NCI-H2196 (cell line): ENCODE data around the gene ARHGEF10L.

Experiments
- DNase-seq: peaks from one replicate; lab custom pipeline; 2025; ENCODE audit not compliant: unreplicated experiment; lab: John Stamatoyannopoulos, UW

Gene ARHGEF10L

GRCh38 chr1:17588048-17588871, 48.8 kb downstream of the ARHGEF10L start:
- no peak for DNase-seq

DNA sequence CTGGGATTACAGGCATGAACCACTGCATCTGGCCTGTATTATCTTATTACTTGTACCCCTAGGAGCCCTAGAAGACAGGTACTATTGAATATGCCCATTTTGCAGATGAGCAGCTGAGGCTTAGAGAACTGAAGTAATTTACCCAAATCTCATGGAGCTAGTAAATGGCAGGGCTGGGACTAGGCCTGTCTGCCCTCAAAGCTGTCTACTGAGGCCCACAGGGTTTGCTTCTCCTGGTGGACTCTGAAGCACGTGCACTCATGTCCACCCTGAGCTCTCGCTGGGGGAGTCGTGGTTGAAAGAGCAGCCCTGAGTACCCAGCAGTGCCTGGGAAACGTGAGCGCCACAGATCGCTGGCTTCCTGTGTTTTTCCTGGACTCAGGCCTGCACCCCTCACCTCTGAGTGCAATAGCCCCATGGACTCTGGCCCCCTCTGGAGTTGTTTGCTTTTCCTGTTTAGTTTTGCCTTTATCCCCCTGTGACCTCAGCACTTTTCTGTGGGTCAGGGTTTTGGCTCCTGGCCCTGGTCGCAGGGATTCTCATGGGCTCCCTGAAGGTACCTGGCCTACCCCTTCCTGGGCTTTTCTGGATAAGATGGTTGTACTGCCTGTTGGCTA, 52.4 kb downstream of the ARHGEF10L start:
- no peak for DNase-seq

DNA sequence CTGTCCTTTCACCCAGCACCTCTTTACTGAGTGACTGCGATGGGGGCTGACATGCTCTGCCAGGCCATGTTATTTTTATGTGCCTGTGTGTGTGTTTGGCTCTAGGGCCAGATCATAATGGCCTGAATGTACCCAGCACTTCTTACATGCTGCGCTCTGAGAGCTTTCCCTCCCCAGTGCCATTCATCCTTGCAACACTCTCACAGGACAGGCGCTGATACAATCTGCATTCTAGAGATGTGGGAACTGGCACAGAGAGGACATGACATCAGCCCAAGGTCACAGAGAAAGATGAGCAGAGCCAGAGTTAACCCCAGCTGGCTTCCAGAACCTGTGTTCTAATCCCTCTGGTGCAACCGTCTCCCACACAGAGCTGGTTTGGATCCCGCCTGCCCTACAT, 54.5 kb downstream of the ARHGEF10L start:
- no peak for DNase-seq

- no peak for DNase-seq
Observed at GRCh38 chr1:17594690-17595601, 55.4 kb downstream of the ARHGEF10L start.

- no peak for DNase-seq
Observed at GRCh38 chr1:17595602-17595925, 56.1 kb downstream of the ARHGEF10L start.

- no peak for DNase-seq
Observed at GRCh38 chr1:17596186-17596585, 56.7 kb downstream of the ARHGEF10L start.

GRCh38 chr1:17596651-17597509, 57.4 kb downstream of the ARHGEF10L start:
- DNase-seq, result peak; percentile 65

- no peak for DNase-seq
Observed at GRCh38 chr1:17597651-17598050, 58.2 kb downstream of the ARHGEF10L start.

GRCh38 chr1:17598251-17598650, 58.8 kb downstream of the ARHGEF10L start:
- no peak for DNase-seq

GRCh38 chr1:17599291-17599953, 59.9 kb downstream of the ARHGEF10L start:
- no peak for DNase-seq

- no peak for DNase-seq
Observed at GRCh38 chr1:17599954-17600300, 60.4 kb downstream of the ARHGEF10L start.

DNA sequence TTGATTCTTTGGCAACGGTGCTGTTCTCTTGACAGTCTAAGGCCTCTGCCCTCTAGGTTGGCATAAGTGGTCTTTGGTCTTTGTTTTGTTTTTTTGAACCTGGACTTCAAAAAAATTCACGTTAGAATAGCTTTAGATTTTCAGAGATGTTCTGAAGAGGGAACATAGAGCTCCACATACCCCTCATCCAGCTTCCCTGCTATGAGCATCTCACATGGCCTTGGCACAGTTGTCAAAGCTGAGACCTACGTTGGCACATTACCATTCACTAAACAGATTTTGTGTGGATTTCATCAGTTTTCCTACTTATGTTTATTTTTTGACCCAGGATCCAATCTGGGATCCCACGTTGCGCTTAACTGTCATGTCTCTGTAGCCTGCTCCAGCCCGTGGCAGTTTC, 60.8 kb downstream of the ARHGEF10L start:
- DNase-seq, result no peak

DNA sequence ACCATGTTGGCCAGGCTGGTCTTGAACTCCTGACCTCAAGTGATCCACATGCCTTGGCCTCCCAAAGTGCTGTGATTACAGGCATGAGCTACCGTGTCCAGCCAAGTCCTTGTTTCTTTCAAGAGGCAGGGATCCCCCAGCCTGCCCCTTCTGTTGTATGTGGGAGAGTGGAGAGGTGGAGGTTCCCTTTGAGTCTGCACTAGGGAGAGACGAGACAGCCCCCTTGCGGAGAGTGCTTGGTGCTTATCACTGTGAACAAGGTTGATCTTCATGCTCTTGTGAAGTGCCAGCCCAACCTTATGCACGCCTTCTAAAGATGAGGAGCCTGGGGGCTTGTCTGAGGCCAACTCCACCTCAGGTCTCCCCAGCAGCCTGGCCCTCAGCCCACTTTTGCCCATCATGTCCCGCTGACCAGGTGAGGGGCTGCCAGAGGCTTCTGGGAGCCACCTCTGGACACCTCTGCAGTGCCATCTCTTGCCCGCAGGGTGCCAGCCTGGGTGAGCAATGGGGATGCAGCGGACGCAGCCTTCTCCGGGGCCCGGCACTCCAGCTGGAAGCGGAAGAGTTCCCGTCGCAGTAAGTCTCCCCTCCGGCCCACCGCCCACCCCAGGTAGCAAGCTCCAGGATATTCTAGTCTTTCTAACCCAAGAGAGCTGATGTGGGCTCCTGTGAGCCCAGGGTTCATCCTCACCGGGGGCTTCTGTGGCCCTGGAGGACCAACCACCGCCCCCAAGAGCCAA, 62.3 kb downstream of the ARHGEF10L start:
- DNase-seq, result no peak

- no peak for DNase-seq
Observed at GRCh38 chr1:17603091-17603841, 63.8 kb downstream of the ARHGEF10L start.

DNA sequence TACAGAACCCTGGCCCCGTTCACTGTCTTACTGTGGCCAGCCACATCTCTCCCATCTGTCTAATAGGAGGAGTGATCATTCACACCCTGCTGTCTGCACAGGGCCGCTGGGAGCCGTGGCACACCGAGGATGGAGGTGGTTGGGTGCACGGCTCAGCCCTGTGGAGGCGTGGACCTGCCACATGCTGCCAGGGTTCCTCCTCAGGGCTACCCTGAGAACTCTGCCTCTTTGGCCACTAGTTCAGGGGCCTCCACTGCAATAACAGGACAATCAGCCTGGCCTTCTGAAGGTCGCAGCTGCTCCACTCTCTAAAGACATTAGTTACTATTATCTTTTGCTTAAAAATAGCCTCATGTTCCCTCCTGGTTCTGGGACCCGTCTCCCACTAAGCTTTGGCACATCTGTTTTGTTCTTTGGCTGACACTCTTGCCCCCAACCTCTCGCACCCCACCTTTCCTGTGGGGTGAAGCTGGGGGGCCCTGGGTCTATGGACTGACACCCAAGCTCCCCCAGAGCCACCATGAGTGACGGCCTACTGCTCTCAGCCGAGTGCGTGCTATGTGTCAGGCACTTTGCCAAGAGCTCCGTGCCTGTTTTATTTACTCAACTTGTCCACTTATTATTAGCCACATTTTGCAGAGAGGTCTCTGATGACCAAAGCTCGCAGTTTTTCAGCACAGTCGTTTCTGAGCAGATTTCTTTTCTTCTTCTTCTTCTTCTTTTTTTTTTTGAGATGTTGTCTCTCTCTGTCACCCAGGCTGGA, 66.3 kb downstream of the ARHGEF10L start:
- peak; percentile 53 for DNase-seq

DNA sequence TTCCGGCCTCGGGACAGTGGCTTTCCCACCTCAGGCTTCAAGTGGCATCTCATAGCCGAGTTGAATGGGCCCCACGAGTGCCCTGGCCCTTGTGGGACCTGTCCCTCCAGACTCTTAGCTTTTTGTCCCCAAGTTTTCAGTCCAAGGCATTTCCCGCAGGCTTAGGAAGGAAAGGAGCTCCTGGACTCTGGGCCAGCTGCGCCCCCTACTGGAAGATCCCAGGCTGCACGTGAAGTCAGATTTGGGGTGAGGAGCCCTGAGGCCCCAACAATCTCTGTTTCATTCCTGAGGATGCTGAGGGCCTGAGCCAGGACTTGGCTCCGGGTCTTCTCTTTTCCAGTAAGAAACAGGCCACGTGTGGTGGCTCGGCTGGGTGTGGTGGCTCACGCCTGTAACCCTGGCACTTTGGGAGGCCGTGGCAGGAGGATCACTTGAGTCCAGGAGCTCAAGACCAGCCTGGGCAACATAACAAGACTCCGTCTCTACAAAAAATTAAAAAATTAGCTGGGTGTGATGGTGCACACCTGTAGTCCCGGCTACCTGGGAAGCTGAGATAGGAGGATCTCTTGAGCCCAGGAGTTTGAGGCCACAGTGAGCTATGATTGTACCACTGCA, 67.4 kb downstream of the ARHGEF10L start:
- DNase-seq, result peak; percentile 80

DNA sequence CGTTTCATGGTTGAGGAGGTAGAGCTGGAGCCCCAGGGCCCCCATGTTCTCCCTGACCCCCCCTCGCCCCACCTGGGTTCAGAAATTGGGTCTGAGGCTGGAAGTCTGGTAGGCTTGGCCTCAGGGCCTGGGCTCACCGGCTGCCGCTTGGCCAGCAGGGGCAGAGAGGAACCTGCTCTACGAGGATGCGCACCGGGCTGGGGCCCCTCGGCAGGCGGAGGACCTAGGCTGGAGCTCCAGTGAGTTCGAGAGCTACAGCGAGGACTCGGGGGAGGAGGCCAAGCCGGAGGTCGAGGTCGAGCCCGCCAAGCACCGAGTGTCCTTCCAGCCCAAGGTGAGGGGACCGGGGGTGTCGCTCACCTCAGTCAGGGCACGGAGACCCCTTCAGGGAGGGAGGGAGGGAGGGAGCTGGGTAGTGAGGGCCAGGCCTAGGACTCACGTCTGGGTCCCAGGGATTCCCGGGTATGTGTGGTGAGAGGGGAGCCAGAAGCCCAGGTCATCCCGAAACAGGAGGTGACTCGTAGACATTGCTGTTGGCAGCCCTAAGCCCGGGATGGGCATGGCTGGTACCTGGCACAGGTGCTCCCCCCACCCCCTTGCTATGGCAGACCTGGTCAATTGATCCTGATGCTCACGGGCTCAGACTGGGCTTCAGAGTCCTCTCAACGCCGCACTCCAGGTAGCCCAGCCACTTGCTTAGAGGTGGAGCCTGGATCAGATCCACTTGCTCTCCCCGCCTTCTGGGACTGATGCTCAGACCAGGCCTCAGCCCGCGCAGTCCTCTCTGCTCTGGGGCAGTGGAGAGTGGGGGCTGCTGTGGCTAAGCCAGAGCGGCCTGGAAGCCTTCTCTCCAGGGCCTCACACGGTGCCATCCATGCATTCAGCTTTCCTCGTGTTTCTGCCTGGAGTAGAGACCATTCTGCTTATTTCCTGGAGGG, 68.4 kb downstream of the ARHGEF10L start:
- DNase-seq, result no peak
